Measurements from ENCODE around the gene CCDC92. TPM values are rescaled to one million over a fixed set of nuclear protein-coding genes. Genes with fewer than 3 reads are reported as not detected.

CCDC92 gene
- 72.6 TPM for polyA plus RNA-seq (2013, experiment 1 of 2; ENCODE audit: insufficient read length)
- 74.2 TPM for polyA plus RNA-seq (2013, experiment 2 of 2; ENCODE audit: insufficient read length)

DNA sequence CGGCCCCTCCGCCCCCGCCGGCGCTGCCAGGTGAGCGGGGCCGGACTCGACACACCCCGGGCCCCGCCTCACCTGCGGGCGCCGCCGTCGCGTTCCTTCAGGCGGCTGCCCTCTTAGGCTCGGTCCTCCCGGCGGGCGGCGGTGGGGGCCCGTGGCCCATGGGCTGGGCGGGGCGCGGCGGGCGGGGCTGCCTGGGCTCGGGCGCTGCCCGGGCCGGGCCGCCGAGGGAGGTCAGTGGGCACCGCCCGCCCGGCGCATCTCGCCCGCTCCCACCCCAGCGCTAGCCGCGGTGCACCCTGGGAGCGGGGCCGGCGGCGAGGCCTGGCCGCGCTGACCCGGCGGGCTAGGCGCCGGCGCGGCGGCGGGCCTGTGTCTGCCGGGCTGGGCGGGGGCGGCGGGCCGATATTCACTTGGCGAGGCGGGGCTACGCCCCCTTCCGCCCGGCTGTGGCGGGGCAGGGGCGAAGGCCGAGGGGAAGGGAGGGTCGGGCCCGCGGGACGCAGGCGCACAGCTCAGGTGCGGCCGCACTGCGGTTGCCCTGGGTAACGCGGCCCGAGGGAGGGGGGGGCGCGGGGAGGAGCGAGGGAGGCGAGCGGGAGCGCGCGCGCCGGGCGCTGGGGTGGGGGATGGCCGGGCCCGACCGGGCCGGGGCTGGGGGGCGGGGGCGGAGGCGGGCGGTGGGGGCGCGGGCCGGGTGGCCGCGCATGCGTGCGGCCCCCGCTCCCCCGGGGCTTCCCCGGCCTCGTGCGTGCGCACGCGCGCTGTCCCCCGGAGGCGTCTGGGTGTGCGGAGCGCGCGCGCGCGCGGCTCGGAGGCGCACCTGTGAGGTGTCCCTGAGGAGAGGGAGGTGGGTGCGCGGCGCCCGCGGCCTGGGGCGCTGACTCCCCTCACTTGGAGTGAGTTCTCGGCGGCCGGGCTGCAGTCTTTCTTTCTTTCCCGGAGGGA, at the start of gene CCDC92, which contains the start of gene ZNF664:
TSS of gene CCDC92 (minus strand) at position 375 of the 945 bp plus-strand sequence. CDS start 28,526 bp downstream, outside the sequence.
TSS of gene ZNF664 (plus strand) at position 759 of the 945 bp plus-strand sequence. CDS start 38,930 bp downstream, outside the sequence.
- DNase-seq: peak; percentile 90

DNA sequence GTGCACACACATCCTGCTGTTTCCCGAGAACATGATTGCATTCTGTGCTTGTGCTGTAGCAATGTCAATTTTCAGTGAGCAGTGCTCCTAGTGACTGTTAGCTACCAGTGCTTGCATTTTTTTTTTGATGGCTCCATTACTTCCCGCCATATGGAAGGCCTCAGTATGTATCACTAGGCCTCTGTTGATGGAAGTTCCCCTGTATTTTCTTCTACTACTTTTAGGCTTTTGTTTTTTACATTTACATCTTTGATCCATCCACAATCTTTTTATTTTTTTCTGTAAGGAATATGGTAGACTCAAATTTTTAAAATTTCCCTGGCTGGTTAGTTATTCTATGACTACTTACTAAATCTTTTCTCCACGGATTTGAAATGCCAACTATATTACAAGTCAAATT, 49.5 kb upstream of the CCDC92 start:
- no peak for DNase-seq

DNA sequence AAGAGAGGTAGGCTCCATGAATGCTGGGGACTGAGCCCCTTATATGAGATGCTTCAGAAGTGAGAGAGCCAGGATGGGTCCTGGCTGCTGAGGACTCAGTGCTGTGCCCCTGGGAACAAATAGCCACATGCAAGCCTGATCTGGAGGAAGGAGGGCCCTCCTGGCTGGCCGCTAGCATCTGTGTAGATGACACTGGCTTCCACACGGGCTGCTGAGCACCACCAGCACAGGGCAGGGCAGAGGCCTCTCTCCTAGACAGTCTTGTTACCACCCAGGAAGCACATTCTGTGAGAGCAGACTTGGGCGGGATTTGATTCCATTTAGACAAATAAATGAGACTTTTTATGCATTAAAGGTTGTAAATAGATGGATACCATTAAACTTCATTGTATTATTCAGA, 48.4 kb upstream of the CCDC92 start:
- peak; percentile 19 for DNase-seq

DNA sequence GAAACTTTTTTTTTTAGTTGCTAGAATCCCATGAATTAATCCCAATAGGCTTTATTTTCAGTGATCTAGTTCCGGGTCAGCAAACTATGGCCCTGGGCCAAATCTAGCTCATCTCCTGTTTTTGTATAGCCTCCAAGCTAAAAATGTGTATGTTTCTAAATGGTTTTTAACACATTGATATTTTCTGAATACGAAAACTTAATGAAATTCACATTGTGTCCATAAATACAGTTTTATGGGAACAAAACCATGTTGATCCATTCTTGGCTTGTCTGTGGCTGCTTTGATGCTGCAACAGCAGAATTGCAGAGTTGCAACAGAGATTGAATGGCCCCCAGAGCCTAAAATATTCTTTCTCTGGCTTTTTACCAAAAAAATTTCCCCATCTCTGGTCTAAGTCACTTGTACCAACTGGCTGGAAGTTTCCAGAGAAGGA, 47.9 kb upstream of the CCDC92 start:
- no peak for DNase-seq

DNA sequence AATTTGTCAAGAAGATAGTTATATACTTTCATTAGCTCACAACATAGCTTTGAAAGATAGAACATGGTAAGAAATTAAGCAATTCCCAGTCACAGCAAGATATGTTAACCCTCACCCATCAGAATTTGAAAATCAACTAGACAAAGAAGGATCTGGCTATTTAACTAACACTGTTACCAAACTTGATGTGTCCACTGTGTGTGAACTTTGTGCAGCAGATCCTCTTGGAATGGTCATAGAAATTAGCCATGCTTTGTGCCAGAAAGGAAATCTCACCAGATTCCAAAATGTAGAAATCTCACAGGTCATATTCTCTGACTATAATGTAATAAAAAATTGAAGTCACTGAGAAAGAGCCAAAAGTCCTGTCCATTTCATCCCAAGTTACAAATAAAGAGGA, 46.5 kb upstream of the CCDC92 start:
- no peak for DNase-seq

GRCh38 chr12:124018539-124018938, 45.9 kb upstream of the CCDC92 start:
- no peak for DNase-seq

- no peak for DNase-seq
Observed at GRCh38 chr12:124017064-124017463, 44.4 kb upstream of the CCDC92 start.

DNA sequence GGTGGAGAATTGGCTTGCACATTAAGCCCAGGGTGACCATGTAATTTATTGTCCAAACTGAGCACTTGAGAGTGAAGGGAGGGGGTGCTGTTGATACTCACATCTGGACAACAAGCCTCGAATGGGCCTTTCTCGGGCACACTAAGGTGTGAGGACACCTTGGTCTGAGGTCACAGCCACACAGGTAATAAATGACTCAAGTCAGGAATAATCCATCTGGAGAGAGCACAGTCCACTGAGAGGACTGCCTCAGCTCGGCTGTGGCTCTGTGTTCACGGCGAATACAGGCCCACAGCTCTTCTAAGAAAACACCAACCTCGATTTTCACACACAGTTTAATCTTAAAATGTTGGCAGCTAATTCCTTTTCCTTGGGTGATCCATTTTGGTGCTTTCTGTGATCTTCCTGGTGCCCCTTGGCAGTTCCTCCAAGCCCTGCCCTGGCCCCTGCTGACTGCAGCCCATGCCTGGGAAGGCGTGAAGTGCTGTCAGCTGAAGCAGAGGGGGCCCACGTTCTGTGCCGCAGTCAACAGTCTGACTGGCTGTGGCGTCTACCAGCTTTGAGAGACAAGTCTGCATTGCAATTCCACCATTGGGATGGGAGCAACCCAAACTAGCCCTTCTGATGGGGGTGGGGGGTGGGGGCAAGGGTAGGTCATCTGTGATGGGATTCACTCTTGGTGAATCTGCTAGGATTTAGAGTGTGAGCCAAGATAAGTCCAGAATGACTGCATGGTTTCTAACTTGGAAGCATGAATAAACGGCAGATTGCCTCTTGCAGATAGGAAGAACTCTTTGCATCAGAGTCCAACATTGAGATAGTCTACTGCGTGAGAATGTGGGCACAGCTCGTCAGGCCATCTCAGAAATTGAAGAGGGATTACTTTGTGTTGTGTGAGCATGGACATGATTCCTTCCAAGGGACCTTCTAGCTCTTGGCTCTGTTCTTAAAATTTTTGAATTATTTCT, 43.1 kb upstream of the CCDC92 start:
- no peak for DNase-seq

DNA sequence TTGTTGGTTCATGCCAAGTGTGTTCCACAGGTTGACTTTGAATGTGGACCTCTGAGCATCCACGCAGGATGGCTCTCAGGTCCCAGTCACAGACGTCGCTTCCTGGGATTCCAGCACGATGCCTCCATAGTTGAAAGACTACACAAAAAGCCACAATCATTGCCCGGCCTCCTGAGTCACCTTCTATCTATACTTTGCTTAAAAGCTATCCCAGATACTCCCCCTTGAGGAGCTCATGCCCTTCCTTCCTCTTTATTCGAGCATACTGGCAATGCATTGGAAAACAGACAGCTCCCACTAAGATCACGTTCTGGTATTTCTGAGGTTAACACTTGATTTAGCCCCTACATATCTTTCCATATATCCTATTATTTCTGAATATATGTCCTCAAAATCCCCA, 40.4 kb upstream of the CCDC92 start:
- no peak for DNase-seq

GRCh38 chr12:124011435-124012115, 38.9 kb upstream of the CCDC92 start:
- DNase-seq: no peak

DNA sequence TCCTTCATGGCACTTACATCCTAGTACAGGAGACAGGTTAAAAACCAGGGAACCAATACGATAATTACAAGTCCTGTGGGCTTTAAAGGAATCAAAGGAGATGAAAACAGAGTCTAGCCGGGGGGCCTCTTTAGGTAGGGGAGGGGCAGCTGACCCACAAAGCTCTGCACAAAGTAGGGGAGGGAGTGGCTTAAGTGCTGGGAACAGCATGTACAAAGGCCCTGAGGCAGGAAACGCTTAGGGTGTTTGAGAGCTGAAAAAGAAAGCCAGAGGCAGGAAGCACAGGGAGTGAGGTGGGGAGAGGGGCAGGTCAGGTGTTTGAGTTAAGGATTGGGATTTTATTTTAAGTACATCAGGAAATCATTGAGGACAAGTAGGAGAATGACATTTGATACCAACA, 38.1 kb upstream of the CCDC92 start:
- DNase-seq: no peak

DNA sequence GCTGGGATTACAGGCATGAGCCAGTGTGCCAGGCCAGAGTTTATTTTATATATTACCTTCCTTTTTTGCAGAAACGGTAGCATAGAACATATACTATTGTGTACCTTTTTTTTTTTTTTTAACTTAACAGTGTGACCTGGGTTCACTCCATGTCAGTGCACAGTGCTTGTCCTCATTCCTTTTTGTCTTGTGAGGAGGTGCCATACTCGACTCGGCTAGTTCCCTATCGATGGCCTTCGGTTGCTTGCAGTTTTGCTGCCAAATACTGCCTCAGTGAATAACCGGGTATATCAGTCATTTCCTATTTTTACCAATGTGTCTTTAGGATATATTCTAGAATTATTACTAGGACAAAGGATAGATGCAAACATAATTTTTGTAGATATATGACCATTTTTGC, 37.1 kb upstream of the CCDC92 start:
- no peak for DNase-seq

- no peak for DNase-seq
Observed at GRCh38 chr12:124008595-124008994, 36.0 kb upstream of the CCDC92 start.

GRCh38 chr12:124007826-124008570, 35.4 kb upstream of the CCDC92 start:
- no peak for DNase-seq

- no peak for DNase-seq
Observed at GRCh38 chr12:124006846-124007713, 34.4 kb upstream of the CCDC92 start.

- no peak for DNase-seq
Observed at GRCh38 chr12:124006085-124006845, 33.6 kb upstream of the CCDC92 start.

GRCh38 chr12:124004233-124004875, 31.7 kb upstream of the CCDC92 start:
- no peak for DNase-seq

DNA sequence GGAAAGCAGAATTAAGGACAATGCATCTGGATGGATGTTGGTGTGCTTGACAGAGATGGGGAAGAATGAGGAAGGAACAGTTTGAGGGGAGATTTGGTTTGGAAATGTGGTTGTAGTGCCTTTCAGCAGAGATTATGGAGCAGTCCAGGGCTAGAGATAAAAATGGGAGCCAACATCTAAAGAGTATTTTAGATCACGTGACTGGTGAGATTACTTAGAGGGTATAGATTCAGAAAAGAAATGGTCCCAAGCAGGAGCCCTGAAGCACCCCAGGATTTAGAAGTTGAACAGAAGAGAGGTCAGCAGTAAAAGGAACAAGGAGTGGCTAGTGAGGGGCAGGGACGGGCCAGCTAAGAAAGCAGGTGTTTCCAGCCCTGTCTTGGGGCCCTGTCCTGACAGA, 30.0 kb upstream of the CCDC92 start:
- DNase-seq: no peak

- DNase-seq: no peak
Observed at GRCh38 chr12:124002021-124002644, 29.5 kb upstream of the CCDC92 start.
